ENCODE data around the gene FSIP1.

GRCh38 chr15:39819533-39819932 lies 36.9 kb upstream of the FSIP1 start:
- TF ChIP-seq EZH2phosphoT487 (IDR thresholded peaks at IDR 0.05; ENCODE audit: borderline replicate concordance, low read length) (no peak), CTCF (IDR thresholded peaks at IDR 0.05; ENCODE audit: low read depth, low read length, poor library complexity, severe bottlenecking) (no peak)

Data from DOHH2 (cell line).